ENCODE measurements around the gene HEXB.
A peak's percentile ranks its signal among the peaks of the same experiment; 100 is the strongest.
"Not testable (repeated sequence)": the region's sequence is repeated elsewhere in the genome, so short reads cannot be mapped to it uniquely, and the experiment has no call there.

Gene HEXB

DNA sequence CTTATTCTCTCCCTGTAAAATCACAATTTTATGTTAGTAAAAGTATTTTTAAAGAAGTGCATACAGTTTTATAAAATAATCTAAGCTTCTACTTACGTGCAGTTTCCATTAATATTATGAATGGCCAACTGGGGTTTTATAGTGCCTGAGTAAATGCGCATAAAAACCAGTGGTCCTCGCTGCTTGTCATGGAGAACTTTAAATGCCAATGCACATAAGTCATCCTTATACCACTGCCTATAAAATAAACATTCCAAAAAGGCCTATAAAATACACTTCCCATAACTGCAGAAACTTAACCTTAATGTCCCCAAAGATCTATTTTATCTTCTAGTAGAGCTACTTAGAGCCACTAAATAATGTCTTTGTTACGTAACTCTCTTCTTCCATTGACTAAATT is 53.4 kb downstream of the HEXB start:
- Histone ChIP-seq H3K9me3 (ENCODE audit: control insufficient read depth in 2 of 2, low read length in 2 of 2) (no peaks in the 10 kb centered on the region), H3K4me3 (ENCODE audit: low read length in 2 of 2) (no peak overlapping the region), H3K27ac (ENCODE audit: low read length) (no peak overlapping the region), H3K36me3 (ENCODE audit: control insufficient read depth in 2 of 2, insufficient read depth in 2 of 2, low read length in 2 of 2) (peaks cover 15 to 20% of the 10 kb centered on the region in 2 donors), H3K9ac (ENCODE audit: low read length in 2 of 2) (no peak overlapping the region), H3K4me1 (ENCODE audit: control insufficient read depth, insufficient read depth, low read length) (no peaks in the 10 kb centered on the region), H3K27me3 (ENCODE audit: control insufficient read depth in 1 of 2, insufficient read depth in 2 of 2, low read length in 2 of 2) (no peaks in the 10 kb centered on the region)

GRCh38 chr5:74748742-74749141 is 63.7 kb downstream of the HEXB start:
- H3K9ac ChIP-seq (ENCODE audit: low read length in 2 of 2); H3K27ac ChIP-seq (ENCODE audit: low read length); H3K4me3 ChIP-seq (ENCODE audit: low read length in 2 of 2); H3K27me3 ChIP-seq (ENCODE audit: control insufficient read depth in 1 of 2, insufficient read depth in 2 of 2, low read length in 2 of 2); H3K4me1 ChIP-seq (ENCODE audit: control insufficient read depth, insufficient read depth, low read length); H3K9me3 ChIP-seq (ENCODE audit: control insufficient read depth in 2 of 2, low read length in 2 of 2): not testable (repeated sequence)
- H3K36me3 ChIP-seq (ENCODE audit: control insufficient read depth in 2 of 2, insufficient read depth in 2 of 2, low read length in 2 of 2) = peaks cover 20 to 37% of the 10 kb centered on the region in 2 donors

- H3K36me3 ChIP-seq (ENCODE audit: control insufficient read depth in 2 of 2, insufficient read depth in 2 of 2, low read length in 2 of 2) = peaks cover 15 to 21% of the 10 kb centered on the region in 2 donors
- no peaks in the 10 kb centered on the region for H3K27me3 ChIP-seq (ENCODE audit: control insufficient read depth in 1 of 2, insufficient read depth in 2 of 2, low read length in 2 of 2)
- H3K9ac ChIP-seq (ENCODE audit: low read length in 2 of 2) = no peak overlapping the region
- H3K4me1 ChIP-seq (ENCODE audit: control insufficient read depth, insufficient read depth, low read length) = peaks cover 14% of the 10 kb centered on the region
- no peaks in the 10 kb centered on the region for H3K9me3 ChIP-seq (ENCODE audit: control insufficient read depth in 2 of 2, low read length in 2 of 2)
- no peak overlapping the region for H3K27ac ChIP-seq (ENCODE audit: low read length)
- H3K4me3 ChIP-seq (ENCODE audit: low read length in 2 of 2) = no peak overlapping the region
Observed at GRCh38 chr5:74761241-74761640, 76.2 kb downstream of the HEXB start.

DNA sequence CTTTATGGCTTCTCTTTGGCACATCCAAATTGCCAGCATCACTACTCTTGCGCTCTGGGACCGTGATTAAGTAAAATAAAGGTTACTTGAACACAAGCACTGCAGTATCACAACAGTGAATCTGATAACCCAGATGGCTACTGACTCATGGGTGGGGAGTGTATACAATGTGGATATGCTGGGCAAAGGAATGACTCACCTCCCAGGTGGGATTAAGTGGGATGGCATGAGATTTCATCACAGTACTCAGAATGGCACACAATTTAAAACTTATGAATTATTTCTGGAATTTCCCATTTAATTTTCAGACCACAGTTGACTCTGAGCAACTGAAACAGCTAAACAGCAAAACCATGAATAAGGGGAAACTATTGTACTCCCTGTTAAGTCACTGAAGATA is 77.6 kb downstream of the HEXB start:
- H3K36me3 ChIP-seq (ENCODE audit: control insufficient read depth in 2 of 2, insufficient read depth in 2 of 2, low read length in 2 of 2) = peaks cover 9 to 12% of the 10 kb centered on the region in 2 donors

GRCh38 chr5:74763504-74763903 is 78.5 kb downstream of the HEXB start:
- Histone ChIP-seq H3K4me3 (ENCODE audit: low read length in 2 of 2) (no peak overlapping the region), H3K9ac (ENCODE audit: low read length in 2 of 2) (no peak overlapping the region)

More for the DNA sequence above, 77.6 kb downstream of the HEXB start:
- H3K4me3 ChIP-seq (ENCODE audit: low read length in 2 of 2) = no peak overlapping the region
- H3K9me3 ChIP-seq (ENCODE audit: control insufficient read depth in 2 of 2, low read length in 2 of 2) = no peaks in the 10 kb centered on the region
- peaks cover 15% of the 10 kb centered on the region for H3K4me1 ChIP-seq (ENCODE audit: control insufficient read depth, insufficient read depth, low read length)
- no peak overlapping the region for H3K27ac ChIP-seq (ENCODE audit: low read length)
- no peaks in the 10 kb centered on the region for H3K27me3 ChIP-seq (ENCODE audit: control insufficient read depth in 1 of 2, insufficient read depth in 2 of 2, low read length in 2 of 2)
- H3K9ac ChIP-seq (ENCODE audit: low read length in 2 of 2) = no peak overlapping the region

GRCh38 chr5:74765201-74765600 is 80.2 kb downstream of the HEXB start:
- H3K9ac ChIP-seq (ENCODE audit: low read length in 2 of 2) = peak overlapping the region; percentile 52 to 92
- peak overlapping the region; percentile 42 to 100 for H3K4me3 ChIP-seq (ENCODE audit: low read length in 2 of 2)

More at GRCh38 chr5:74763504-74763903, 78.5 kb downstream of the HEXB start:
- Histone ChIP-seq H3K27me3 (ENCODE audit: control insufficient read depth in 1 of 2, insufficient read depth in 2 of 2, low read length in 2 of 2) (no peaks in the 10 kb centered on the region), H3K27ac (ENCODE audit: low read length) (no peak overlapping the region), H3K4me1 (ENCODE audit: control insufficient read depth, insufficient read depth, low read length) (peaks cover 22% of the 10 kb centered on the region), H3K9me3 (ENCODE audit: control insufficient read depth in 2 of 2, low read length in 2 of 2) (no peaks in the 10 kb centered on the region), H3K36me3 (ENCODE audit: control insufficient read depth in 2 of 2, insufficient read depth in 2 of 2, low read length in 2 of 2) (peaks cover 5 to 12% of the 10 kb centered on the region in 2 donors)

GRCh38 chr5:74765929-74766328 is 80.9 kb downstream of the HEXB start:
- no peaks in the 10 kb centered on the region for H3K27me3 ChIP-seq (ENCODE audit: control insufficient read depth in 1 of 2, insufficient read depth in 2 of 2, low read length in 2 of 2)
- peaks cover 22% of the 10 kb centered on the region for H3K4me1 ChIP-seq (ENCODE audit: control insufficient read depth, insufficient read depth, low read length)
- peak overlapping the region; percentile 90 to 92 for H3K9ac ChIP-seq (ENCODE audit: low read length in 2 of 2)
- H3K9me3 ChIP-seq (ENCODE audit: control insufficient read depth in 2 of 2, low read length in 2 of 2) = no peaks in the 10 kb centered on the region
- H3K36me3 ChIP-seq (ENCODE audit: control insufficient read depth in 2 of 2, insufficient read depth in 2 of 2, low read length in 2 of 2) = peaks cover 6 to 11% of the 10 kb centered on the region in 2 donors
- H3K27ac ChIP-seq (ENCODE audit: low read length) = no peak overlapping the region
- peak overlapping the region; percentile 97 to 100 for H3K4me3 ChIP-seq (ENCODE audit: low read length in 2 of 2)

More at GRCh38 chr5:74765201-74765600, 80.2 kb downstream of the HEXB start:
- Histone ChIP-seq H3K9me3 (ENCODE audit: control insufficient read depth in 2 of 2, low read length in 2 of 2) (no peaks in the 10 kb centered on the region), H3K4me1 (ENCODE audit: control insufficient read depth, insufficient read depth, low read length) (peaks cover 22% of the 10 kb centered on the region), H3K27me3 (ENCODE audit: control insufficient read depth in 1 of 2, insufficient read depth in 2 of 2, low read length in 2 of 2) (no peaks in the 10 kb centered on the region), H3K36me3 (ENCODE audit: control insufficient read depth in 2 of 2, insufficient read depth in 2 of 2, low read length in 2 of 2) (peaks cover 8% of the 10 kb centered on the region in 2 donors), H3K27ac (ENCODE audit: low read length) (no peak overlapping the region)

DNA sequence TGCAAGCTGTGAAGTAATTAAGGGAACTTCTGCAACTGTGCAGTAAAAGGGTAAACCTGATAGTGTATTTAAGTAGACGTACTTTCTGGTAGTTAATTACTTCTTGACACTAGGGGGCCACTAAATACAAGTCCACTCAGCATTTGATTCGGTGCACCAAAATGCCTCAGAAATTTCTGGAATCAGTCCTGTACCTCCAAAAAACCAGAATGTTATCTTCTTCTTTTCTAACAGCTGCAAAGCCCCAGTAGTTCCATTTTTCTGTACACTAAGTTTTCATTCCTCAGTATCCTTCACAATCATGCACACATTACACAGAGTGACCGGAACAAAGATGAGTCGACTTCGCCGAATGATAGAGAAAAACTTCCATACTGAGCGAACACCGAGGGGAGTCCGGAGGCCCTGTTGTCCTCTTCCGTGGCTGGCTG is 81.4 kb downstream of the HEXB start:
- Histone ChIP-seq H3K9me3 (ENCODE audit: control insufficient read depth in 2 of 2, low read length in 2 of 2) (no peaks in the 10 kb centered on the region), H3K9ac (ENCODE audit: low read length in 2 of 2) (peak overlapping the region; percentile 90 to 92), H3K36me3 (ENCODE audit: control insufficient read depth in 2 of 2, insufficient read depth in 2 of 2, low read length in 2 of 2) (peaks cover 9 to 15% of the 10 kb centered on the region in 2 donors), H3K27me3 (ENCODE audit: control insufficient read depth in 1 of 2, insufficient read depth in 2 of 2, low read length in 2 of 2) (no peaks in the 10 kb centered on the region), H3K4me1 (ENCODE audit: control insufficient read depth, insufficient read depth, low read length) (peaks cover 22% of the 10 kb centered on the region), H3K27ac (ENCODE audit: low read length) (peak overlapping the region; percentile 49), H3K4me3 (ENCODE audit: low read length in 2 of 2) (peak overlapping the region; percentile 97 to 100)

DNA sequence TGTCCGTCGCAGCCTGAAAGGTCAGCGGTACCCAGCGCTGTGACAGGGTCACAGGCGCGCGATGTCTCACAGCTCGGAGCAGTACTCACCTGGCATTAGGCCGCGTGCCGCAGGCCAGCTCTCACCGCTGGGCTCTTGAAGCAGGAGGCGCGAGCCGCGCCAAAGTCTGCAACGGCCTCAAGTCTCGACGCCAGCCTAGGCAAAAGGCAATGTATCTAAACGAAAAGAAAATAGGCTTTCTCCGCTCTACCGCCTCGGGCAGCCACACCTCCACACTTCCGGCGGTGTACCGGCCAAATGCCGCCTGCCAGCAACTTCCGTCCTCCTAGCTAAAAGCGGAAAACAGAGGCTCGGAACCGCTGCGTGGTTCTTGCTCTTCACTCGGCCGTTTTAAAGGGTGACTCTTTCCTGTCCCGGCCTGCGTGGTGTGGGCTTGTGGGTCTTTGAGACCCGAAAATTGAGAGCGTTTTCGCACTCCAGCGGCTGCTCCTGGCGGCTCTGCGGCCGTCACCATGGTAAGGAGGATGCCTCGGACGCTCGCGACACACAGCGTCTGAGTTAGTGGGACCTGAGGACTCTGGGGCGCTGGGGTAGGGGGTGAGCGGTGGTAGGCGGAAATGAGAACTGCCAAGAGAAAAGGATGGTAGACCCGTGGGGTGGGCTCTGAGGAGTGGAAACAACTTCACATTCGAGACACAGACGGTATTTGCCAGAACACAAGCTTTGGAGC is 82.0 kb downstream of the HEXB start, which contains the start of the genes GFM2 and NSA2:
Gene GFM2 (minus strand): TSS at position 269 of the 730 bp plus-strand sequence. CDS start 3,375 bp downstream, outside the sequence.
Gene NSA2 (plus strand): TSS at position 401 of the 730 bp plus-strand sequence. CDS start 112 bp downstream, at position 513.
- Histone ChIP-seq H3K4me1 (ENCODE audit: control insufficient read depth, insufficient read depth, low read length) (peaks cover 22% of the 10 kb centered on the region), H3K27ac (ENCODE audit: low read length) (peak within 1 kb of the TSS; percentile 77), H3K36me3 (ENCODE audit: control insufficient read depth in 2 of 2, insufficient read depth in 2 of 2, low read length in 2 of 2) (peaks cover 9 to 15% of the 10 kb centered on the region in 2 donors), H3K9ac (ENCODE audit: low read length in 2 of 2) (peak within 1 kb of the TSS; percentile 90 to 92), H3K4me3 (ENCODE audit: low read length in 2 of 2) (peak within 1 kb of the TSS; percentile 97 to 100), H3K9me3 (ENCODE audit: control insufficient read depth in 2 of 2, low read length in 2 of 2) (no peaks in the 10 kb centered on the region), H3K27me3 (ENCODE audit: control insufficient read depth in 1 of 2, insufficient read depth in 2 of 2, low read length in 2 of 2) (no peaks in the 10 kb centered on the region)

DNA sequence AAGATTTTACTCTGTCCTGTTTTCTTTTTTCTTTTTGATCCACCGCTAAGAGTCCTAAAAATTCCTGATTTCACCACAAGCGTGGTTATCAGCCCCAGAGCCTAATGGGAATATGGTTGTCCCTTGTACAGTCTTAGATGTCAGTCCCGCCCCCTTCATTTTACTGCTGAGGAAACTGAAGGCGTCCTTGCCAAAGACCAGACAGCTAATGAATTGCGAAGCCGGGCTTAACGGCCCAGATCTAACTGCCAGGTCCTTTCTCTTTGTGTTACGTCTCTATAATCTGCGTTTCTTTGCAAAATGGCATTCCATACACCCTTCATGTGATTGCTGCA is 82.5 kb downstream of the HEXB start:
- peak overlapping the region; percentile 90 to 92 for H3K9ac ChIP-seq (ENCODE audit: low read length in 2 of 2)
- H3K36me3 ChIP-seq (ENCODE audit: control insufficient read depth in 2 of 2, insufficient read depth in 2 of 2, low read length in 2 of 2) = peaks cover 10 to 13% of the 10 kb centered on the region in 2 donors
- no peaks in the 10 kb centered on the region for H3K9me3 ChIP-seq (ENCODE audit: control insufficient read depth in 2 of 2, low read length in 2 of 2)
- no peaks in the 10 kb centered on the region for H3K27me3 ChIP-seq (ENCODE audit: control insufficient read depth in 1 of 2, insufficient read depth in 2 of 2, low read length in 2 of 2)
- peak overlapping the region; percentile 77 for H3K27ac ChIP-seq (ENCODE audit: low read length)
- H3K4me1 ChIP-seq (ENCODE audit: control insufficient read depth, insufficient read depth, low read length) = peaks cover 22% of the 10 kb centered on the region
- H3K4me3 ChIP-seq (ENCODE audit: low read length in 2 of 2) = peak overlapping the region; percentile 97 to 100

Measured in stomach smooth muscle (tissue), 2 donors.